H1 (cell line): ENCODE measurements around the gene SH2D1B. TPM values are rescaled to one million over a fixed set of nuclear protein-coding genes. Genes with fewer than 3 reads are reported as not detected.

Experiments used
- ASH2L ChIP-seq: fragments of 200-600, 300-600 bp; sonication (generic); IDR thresholded peaks from one replicate; pipeline ENCODE4 v1.7.1; 2017; ENCODE audit warnings: low read length
- BCL11A ChIP-seq, 2 experiments: IDR thresholded peaks; one replicate each; pipeline ENCODE4 v1.6.1; 2011; ENCODE audit warnings: low read depth in 2 of 2, low read length in 2 of 2, mild to moderate bottlenecking in 2 of 2
- BRCA1 ChIP-seq: IDR thresholded peaks from 2 replicates; pipeline ENCODE4 v1.6.1; 2012; ENCODE audit warnings: low read depth, low read length, improper control_type of control experiment
- CTBP2 ChIP-seq: IDR thresholded peaks from 2 replicates; pipeline ENCODE4 v1.7.0; 2011; ENCODE audit warnings: borderline replicate concordance, mild to moderate bottlenecking, moderate library complexity, mixed read lengths, low read length; ENCODE audit not compliant: insufficient read depth, insufficient read length
- KDM1A ChIP-seq: fragments of 200-600, 300-600 bp; sonication (generic); IDR thresholded peaks from 2 replicates; pipeline ENCODE4 v1.7.1; 2016; ENCODE audit warnings: mild to moderate bottlenecking, low read length, borderline replicate concordance
- NRF1 ChIP-seq: IDR thresholded peaks from 2 replicates; pipeline ENCODE4 v1.6.1; 2011; ENCODE audit warnings: mild to moderate bottlenecking, low read depth, low read length, improper control_type of control experiment
- POLR2AphosphoS5 ChIP-seq: IDR thresholded peaks from 2 replicates; pipeline ENCODE4 v1.6.1; 2011; ENCODE audit warnings: low read depth, low read length
- SIN3A ChIP-seq, 2 experiments: IDR thresholded peaks in 1 of 2; conservative IDR thresholded peaks in 1 of 2; 2 replicates each; pipeline ENCODE4 v1.6.1; 2011 to 2012; ENCODE audit warnings: low read length in 2 of 2, improper control_type of control experiment in 1 of 2, low read depth in 1 of 2, mild to moderate bottlenecking in 1 of 2
- SRF ChIP-seq: IDR thresholded peaks from 2 replicates; pipeline ENCODE4 v1.6.1; 2011; ENCODE audit warnings: mild to moderate bottlenecking, low read depth, low read length, moderate library complexity
- YY1 ChIP-seq: IDR thresholded peaks from 2 replicates; pipeline ENCODE4 v1.6.1; 2011; ENCODE audit warnings: low read depth, mild to moderate bottlenecking, low read length
- polyA plus RNA-seq, 7 experiments: library from polyadenylated mRNA; depleted of rRNA in 3 of 7; stranded (reverse) in 5 of 7; unstranded in 2 of 7; fragments of >200 nt in 5 of 7; fragments of 200-250 nt in 2 of 7; gene quantifications; 1 replicate in 5 of 7; 2 replicates in 1 of 7; 4 replicates in 1 of 7; pipeline versions ENCODE4 v1.2.1 to v1.2.3, GENCODE V29; 2011 to 2013; ENCODE audit warnings: missing spikeins in 2 of 7, mixed read lengths in 2 of 7
- total RNA-seq: library from RNA; stranded (reverse); fragmentation: NEBNext Ultra II Directional; extraction: Animal tissue kit (Norgen Biotek cat#: 25700); gene quantifications from 2 replicates; pipeline ENCODE4 v1.2.1, GENCODE V29; 2021
- TF ChIP-seq, protein P1 (sequence below): fragments of 300-600 bp; sonication (generic); IDR thresholded peaks from 2 replicates; pipeline ENCODE4 v1.7.1; 2012; ENCODE audit warnings: low read length, moderate library complexity, mild to moderate bottlenecking, inconsistent platforms; ENCODE audit not compliant: insufficient replicate concordance

The SH2D1B gene
- total and polyA plus RNA-seq, 2 of the 8 experiments (the other 6 are each of a cell fraction or from before 2014, with no cell fraction given) = not detected

DNA sequence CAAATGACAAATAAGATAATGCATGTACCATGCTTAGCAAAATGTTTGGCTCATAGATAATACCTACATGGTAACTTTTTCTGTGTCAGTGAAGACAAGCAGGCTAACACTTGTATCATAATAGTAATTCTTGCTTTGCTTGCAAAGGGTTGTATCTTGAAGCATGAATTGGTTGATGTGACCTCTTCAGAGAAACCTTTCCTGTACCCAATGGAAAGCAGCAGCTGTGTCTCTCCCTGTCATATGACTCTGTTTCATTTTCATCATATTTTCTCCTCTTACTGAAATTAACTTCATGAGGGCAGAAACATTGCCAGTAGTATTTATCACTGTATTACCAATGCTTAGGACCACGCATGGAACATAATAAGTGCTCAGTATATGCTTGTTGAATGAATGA is 4.4 kb downstream of the SH2D1B start (continued):
- TF ChIP-seq, protein P1, sequence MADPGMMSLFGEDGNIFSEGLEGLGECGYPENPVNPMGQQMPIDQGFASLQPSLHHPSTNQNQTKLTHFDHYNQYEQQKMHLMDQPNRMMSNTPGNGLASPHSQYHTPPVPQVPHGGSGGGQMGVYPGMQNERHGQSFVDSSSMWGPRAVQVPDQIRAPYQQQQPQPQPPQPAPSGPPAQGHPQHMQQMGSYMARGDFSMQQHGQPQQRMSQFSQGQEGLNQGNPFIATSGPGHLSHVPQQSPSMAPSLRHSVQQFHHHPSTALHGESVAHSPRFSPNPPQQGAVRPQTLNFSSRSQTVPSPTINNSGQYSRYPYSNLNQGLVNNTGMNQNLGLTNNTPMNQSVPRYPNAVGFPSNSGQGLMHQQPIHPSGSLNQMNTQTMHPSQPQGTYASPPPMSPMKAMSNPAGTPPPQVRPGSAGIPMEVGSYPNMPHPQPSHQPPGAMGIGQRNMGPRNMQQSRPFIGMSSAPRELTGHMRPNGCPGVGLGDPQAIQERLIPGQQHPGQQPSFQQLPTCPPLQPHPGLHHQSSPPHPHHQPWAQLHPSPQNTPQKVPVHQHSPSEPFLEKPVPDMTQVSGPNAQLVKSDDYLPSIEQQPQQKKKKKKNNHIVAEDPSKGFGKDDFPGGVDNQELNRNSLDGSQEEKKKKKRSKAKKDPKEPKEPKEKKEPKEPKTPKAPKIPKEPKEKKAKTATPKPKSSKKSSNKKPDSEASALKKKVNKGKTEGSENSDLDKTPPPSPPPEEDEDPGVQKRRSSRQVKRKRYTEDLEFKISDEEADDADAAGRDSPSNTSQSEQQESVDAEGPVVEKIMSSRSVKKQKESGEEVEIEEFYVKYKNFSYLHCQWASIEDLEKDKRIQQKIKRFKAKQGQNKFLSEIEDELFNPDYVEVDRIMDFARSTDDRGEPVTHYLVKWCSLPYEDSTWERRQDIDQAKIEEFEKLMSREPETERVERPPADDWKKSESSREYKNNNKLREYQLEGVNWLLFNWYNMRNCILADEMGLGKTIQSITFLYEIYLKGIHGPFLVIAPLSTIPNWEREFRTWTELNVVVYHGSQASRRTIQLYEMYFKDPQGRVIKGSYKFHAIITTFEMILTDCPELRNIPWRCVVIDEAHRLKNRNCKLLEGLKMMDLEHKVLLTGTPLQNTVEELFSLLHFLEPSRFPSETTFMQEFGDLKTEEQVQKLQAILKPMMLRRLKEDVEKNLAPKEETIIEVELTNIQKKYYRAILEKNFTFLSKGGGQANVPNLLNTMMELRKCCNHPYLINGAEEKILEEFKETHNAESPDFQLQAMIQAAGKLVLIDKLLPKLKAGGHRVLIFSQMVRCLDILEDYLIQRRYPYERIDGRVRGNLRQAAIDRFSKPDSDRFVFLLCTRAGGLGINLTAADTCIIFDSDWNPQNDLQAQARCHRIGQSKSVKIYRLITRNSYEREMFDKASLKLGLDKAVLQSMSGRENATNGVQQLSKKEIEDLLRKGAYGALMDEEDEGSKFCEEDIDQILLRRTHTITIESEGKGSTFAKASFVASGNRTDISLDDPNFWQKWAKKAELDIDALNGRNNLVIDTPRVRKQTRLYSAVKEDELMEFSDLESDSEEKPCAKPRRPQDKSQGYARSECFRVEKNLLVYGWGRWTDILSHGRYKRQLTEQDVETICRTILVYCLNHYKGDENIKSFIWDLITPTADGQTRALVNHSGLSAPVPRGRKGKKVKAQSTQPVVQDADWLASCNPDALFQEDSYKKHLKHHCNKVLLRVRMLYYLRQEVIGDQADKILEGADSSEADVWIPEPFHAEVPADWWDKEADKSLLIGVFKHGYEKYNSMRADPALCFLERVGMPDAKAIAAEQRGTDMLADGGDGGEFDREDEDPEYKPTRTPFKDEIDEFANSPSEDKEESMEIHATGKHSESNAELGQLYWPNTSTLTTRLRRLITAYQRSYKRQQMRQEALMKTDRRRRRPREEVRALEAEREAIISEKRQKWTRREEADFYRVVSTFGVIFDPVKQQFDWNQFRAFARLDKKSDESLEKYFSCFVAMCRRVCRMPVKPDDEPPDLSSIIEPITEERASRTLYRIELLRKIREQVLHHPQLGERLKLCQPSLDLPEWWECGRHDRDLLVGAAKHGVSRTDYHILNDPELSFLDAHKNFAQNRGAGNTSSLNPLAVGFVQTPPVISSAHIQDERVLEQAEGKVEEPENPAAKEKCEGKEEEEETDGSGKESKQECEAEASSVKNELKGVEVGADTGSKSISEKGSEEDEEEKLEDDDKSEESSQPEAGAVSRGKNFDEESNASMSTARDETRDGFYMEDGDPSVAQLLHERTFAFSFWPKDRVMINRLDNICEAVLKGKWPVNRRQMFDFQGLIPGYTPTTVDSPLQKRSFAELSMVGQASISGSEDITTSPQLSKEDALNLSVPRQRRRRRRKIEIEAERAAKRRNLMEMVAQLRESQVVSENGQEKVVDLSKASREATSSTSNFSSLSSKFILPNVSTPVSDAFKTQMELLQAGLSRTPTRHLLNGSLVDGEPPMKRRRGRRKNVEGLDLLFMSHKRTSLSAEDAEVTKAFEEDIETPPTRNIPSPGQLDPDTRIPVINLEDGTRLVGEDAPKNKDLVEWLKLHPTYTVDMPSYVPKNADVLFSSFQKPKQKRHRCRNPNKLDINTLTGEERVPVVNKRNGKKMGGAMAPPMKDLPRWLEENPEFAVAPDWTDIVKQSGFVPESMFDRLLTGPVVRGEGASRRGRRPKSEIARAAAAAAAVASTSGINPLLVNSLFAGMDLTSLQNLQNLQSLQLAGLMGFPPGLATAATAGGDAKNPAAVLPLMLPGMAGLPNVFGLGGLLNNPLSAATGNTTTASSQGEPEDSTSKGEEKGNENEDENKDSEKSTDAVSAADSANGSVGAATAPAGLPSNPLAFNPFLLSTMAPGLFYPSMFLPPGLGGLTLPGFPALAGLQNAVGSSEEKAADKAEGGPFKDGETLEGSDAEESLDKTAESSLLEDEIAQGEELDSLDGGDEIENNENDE = no peak
- TF ChIP-seq ASH2L (no peak), POLR2AphosphoS5 (no peak), BCL11A (IDR thresholded peaks at IDR 0.05; ENCODE audit: low read depth in 2 of 2, low read length in 2 of 2) (no peak), CTBP2 (no peak), YY1 (no peak), BRCA1 (no peak), KDM1A (no peak), NRF1 (no peak), SRF (no peak), SIN3A (conservative IDR thresholded peaks at IDR 0.05 in 1 of 2, IDR thresholded peaks at IDR 0.05 in 1 of 2; ENCODE audit: low read depth in 1 of 2, low read length in 2 of 2) (no peak)
- TF ChIP-seq, all 59 proteins: peak for 0
